ENCODE data around the gene SH3BP2.

DNA sequence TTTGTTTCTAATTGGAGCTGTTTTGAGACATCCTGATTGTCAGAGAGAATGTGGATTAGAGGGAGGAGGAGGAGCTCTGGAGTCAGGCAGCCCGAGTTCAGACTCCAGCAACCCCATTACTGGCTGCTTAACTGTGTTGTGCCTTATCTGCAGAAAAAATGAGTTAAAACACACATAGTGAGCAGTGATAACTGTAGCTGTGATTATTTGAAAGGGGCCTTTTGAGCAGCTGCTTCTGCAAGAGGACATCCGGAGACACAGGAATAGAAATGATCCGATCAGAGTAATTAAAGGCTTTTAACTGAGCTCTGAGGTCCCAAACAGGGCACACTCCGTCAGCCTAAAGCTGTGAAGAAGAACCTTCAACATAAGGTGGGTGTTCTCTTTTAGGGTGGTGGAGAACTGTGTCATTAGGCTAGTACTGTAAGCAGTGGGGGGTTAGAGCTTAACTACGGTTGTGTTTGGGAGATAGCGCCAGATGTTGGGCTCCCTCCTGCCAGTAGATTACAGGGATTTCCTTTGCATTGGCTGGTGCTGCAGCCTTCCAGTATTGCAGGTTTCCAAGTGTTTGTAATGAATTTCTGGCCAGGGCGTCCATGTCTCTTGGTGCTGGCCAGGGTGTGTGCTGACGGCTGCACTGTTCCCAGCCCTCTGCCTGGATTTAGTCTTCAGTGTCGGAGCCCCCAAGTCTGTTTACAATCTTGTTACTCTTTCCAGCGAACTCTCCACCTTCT is 75.0 kb downstream of the SH3BP2 start:
- no peak for TF ChIP-seq POLR2AphosphoS5 (IDR thresholded peaks at IDR 0.05)
- TF ChIP-seq, protein P1, sequence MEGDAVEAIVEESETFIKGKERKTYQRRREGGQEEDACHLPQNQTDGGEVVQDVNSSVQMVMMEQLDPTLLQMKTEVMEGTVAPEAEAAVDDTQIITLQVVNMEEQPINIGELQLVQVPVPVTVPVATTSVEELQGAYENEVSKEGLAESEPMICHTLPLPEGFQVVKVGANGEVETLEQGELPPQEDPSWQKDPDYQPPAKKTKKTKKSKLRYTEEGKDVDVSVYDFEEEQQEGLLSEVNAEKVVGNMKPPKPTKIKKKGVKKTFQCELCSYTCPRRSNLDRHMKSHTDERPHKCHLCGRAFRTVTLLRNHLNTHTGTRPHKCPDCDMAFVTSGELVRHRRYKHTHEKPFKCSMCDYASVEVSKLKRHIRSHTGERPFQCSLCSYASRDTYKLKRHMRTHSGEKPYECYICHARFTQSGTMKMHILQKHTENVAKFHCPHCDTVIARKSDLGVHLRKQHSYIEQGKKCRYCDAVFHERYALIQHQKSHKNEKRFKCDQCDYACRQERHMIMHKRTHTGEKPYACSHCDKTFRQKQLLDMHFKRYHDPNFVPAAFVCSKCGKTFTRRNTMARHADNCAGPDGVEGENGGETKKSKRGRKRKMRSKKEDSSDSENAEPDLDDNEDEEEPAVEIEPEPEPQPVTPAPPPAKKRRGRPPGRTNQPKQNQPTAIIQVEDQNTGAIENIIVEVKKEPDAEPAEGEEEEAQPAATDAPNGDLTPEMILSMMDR (IDR thresholded peaks at IDR 0.05) = no peak
